ENCODE measurements around the gene MT4. TPM values are rescaled to one million over a fixed set of nuclear protein-coding genes. Genes with fewer than 3 reads are reported as not detected.

MT4 gene
- total RNA-seq, 1 donor from 2014 or later = not detected

DNA sequence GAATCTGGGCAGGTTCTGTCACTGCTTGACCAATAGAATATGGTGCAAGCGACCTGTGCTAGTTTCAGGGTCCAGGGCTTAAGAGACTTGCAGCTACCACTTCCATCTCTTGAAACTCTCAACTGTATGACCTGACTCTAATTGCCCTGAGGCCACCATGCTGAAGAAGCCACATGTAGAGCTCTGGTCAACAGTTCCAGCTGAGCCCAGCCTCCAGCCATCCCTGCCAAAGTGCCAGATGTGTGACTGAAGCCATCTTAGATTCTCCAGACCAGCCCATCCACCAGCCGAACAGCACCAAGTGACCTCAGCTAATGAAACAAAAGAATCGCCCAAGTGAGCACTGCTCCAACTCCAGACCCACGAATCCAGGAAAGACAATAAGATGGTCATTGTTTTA is 40.1 kb downstream of the MT4 start:
- no peak for DNase-seq (ENCODE audit: low spot score)

DNA sequence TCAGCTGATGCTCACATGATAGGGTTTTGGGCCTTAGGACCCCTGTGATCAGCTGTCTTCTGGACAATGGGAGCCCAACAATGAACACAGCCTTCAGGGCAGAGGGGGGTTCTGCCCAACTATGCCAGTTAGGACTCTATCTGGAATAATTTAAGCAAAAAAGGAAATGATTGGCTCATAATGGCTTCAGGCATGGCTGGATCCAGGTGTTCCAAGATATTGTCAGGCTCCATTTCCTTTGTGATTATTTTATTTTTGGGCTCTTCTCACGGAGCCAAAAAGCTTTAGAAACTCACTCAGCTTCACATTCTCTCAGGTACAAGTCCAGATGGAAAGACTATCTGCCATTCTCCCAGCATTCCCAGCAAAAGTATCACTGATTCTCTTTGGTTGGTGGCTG is 40.6 kb downstream of the MT4 start:
- no peak for DNase-seq (ENCODE audit: low spot score)

DNA sequence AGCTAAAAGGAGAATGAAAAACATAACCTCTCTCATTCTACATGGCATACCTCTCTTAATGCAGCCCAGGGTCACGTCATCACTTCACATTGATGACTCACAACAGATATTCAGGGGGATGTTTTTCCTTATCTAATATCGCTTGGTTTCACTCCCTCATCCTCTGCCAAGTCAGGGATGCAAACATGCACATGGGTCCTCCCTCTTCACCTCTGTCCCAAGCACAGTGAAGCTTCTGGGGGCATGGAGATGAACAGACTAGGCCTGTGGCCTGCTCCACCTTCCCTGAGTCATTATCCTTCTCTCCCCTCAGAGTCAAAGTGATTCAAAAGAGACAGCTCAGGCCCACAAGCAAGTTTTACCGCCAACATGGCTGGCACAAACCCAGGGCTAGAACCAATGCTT is 41.2 kb downstream of the MT4 start:
- DNase-seq (ENCODE audit: low spot score) = no peak

DNA sequence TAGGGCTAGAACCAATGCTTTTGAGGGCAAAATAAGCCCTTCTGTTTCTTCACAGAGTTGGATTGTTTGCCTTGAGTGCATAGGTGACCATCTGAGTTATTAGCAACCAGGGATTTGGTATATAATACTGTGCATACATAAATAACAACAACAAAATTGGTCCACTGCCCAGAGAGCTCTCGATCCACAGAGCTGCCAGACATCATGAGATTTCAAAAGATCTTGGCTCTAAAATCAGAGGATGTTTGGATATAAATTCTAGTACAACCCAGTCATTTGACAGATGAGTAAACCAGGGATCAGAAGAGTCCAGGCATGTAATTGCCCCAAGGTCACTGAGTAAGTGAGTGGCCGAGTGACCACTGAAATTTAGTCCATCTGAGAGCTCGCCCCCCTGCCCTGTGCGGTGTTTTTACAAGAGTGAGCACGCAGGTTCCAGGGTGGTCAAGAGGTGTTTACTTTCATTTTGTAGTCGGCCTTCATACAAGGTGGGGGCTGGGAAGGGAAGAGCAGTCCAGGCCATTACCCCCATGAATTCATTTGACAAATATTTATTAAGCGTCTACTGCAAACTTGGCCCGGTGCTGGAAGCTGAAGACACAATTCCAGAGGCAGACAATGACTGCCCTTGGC is 41.7 kb downstream of the MT4 start:
- no peak for DNase-seq (ENCODE audit: low spot score)

DNA sequence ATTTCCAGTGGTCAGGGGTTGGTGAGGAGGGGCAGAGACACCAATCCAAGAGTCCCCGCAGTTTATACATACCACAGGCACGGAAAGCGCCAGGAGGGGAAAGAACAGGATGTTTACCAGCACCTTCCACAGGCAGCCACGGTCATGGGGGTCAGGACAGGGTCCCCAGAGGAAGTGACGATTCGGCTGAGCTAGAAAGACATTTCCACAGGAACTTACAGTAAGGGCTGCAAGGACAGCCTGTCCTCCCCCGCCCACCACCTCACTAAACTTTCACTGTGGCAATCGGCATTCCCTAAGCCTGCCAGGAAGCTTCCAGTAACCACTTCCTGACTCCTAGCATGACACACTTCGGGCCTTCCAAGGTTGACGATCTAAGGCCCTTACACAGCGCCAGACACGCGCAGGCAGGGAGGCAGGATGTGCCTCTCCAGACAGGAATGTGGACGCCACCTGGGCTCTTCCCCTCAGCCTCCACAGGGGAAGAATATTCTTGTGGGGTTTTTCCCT is 42.3 kb downstream of the MT4 start:
- DNase-seq (ENCODE audit: low spot score) = peak; percentile 81

DNA sequence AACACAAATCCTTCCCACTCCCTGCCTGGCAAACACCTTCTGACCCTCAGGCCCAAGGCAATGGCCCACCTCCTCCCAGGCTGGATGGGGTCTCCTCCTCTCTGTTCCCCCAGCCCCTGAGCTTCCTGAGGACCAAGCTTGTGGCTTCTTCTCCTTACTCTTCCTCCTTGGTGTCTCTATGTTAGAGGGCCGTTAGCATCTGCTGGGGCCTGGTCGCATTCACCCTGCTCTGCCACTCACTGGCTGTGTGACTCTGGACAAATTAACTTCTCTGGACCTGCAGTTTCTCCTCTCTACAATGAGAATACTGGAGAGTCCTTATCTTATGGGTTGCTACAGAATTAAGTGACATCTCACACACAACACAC is 42.8 kb downstream of the MT4 start:
- no peak for DNase-seq (ENCODE audit: low spot score)

DNA sequence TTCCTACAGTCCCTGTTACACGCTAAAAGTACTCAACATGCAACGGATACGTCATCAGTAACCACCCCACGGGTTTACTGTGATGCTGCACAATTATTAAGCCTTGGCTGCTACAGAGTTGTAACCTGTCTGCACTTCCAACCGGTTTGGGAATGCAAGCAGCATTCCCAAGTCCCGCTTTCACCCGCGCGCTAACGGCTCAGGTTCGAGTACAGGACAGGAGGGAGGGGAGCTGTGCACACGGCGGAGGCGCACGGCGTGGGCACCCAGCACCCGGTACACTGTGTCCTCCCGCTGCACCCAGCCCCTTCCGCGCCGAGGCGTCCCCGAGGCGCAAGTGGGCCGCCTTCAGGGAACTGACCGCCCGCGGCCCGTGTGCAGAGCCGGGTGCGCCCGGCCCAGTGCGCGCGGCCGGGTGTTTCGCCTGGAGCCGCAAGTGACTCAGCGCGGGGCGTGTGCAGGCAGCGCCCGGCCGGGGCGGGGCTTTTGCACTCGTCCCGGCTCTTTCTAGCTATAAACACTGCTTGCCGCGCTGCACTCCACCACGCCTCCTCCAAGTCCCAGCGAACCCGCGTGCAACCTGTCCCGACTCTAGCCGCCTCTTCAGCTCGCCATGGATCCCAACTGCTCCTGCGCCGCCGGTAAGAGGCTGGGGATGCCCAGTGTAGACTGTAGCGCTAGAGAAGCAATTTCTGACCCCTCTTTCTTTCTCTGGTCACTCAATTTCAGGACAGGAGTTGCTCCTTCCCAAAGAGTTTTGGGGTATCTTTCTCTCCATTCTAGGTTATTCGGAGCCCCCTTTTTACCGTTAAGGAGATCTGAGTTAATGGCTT is 43.4 kb downstream of the MT4 start, which contains the start of gene MT2A:
Gene MT2A, plus strand, starts transcription at position 542 of the 833 bp plus-strand sequence. Its CDS starts 72 bp downstream, at position 614.
- DNase-seq (ENCODE audit: low spot score) = peak; percentile 94

DNA sequence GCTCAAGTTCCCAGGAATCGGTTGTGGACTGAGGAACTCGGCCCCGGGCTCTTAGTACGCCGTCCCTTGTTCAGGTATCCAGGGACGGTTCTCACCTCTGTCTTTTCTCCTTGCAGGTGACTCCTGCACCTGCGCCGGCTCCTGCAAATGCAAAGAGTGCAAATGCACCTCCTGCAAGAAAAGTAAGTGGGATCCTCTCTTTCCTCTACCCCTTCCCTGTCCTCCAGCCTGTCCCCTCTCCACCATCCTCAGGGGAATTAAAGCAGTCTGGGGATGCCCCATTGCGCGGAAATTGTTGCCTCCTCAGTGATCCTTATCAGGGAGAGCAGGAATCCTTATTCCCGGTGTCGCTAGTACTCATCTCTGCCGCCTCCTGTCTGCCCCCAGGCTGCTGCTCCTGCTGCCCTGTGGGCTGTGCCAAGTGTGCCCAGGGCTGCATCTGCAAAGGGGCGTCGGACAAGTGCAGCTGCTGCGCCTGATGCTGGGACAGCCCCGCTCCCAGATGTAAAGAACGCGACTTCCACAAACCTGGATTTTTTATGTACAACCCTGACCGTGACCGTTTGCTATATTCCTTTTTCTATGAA is 44.1 kb downstream of the MT4 start:
- no peak for DNase-seq (ENCODE audit: low spot score)

DNA sequence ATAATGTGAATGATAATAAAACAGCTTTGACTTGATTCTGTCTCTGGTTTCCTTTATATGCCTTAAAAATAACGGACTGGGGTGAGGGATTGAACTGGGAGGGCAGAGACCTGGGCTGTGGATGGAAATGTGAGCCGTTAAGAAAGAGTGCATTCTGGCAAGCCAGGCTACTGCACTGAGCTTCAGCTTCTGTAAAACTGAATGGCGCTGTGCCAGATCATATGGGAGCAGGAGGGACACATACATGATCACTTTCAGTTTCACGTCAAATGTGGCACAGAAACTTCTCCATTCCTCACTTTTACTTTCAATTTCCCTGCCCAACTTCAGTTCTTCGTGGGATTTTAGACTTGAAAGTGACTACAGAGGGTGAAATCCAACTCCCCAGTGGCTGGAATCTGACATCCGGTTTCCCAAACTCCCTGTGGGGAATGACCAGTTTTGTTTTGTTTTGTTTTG is 44.6 kb downstream of the MT4 start:
- peak; percentile 80 for DNase-seq (ENCODE audit: low spot score)

DNA sequence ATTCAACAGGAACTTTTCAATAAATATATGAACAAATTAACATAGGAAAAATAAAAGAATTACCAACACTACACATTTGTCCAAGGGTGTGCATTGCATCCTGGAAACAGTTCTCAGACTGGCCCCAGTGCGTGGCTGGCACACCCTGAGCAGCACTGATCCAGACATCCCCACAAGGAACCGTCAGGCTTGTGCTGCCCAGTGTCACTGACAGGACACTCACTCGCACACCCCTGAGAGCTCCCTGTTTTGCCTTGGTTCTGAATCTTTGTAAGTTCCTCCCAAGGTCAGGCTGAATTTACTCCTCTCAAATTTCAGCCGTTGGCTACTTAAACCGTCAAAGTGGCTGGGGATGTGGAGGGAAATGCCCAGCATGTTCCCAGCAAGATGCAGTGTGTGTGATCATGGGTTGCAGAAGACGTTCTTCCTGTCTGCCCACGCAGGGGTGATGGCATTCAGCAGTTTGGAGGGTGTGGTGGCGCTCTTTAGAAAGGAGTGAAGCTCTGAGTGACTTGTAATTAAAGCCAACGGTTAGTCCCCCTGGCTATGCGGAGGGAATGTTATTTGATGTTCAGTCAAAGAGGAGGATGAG is 45.2 kb downstream of the MT4 start:
- no peak for DNase-seq (ENCODE audit: low spot score)

DNA sequence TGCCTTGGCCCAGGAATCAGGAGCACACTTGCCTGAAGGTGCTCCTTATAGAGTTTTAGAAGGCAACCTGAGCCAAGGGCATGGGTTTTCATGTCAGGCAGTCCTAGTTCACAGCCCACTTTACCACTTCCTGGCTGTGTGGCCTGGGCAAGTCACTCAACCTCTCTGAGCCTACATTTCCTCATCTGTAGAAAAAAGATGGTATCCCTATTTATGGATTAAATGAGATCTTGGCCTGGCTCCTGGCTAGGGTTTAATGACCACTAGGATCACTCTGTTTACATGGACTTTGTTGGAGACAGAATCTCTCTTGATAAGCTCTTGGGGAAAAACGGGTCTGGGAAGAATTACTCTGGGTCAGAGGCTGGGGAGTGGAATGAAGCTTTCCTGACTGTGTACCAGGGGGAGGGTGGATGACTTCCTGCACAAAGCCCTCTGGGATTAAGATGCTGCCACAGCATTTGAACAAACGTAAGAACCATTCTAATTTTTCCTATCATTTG is 45.8 kb downstream of the MT4 start:
- DNase-seq (ENCODE audit: low spot score) = no peak

DNA sequence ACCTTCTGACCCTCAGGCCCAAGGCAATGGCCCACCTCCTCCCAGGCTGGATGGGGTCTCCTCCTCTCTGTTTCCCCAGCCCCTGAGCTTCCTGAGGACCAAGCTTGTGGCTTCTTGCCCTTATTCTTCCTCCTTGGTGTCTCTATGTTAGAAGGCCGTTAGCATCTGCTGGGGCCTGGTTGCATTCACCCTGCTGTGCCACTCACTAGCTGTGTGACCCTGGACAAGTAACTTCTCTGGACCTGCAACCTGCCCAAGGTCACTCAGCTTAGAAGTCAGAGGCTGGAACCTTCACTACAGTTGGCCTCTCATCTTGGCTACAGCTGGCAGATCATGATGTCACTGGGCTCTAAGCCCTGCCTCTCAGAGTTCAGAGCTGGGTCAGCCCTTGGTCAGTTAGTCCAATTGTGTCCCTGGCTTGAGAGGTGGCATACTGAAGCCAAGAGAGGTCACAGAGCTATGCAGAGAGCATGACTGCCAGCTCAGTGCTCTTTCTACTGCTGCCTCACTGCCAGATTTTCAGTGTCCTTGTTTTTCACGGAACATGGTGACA is 46.5 kb downstream of the MT4 start:
- no peak for DNase-seq (ENCODE audit: low spot score)

DNA sequence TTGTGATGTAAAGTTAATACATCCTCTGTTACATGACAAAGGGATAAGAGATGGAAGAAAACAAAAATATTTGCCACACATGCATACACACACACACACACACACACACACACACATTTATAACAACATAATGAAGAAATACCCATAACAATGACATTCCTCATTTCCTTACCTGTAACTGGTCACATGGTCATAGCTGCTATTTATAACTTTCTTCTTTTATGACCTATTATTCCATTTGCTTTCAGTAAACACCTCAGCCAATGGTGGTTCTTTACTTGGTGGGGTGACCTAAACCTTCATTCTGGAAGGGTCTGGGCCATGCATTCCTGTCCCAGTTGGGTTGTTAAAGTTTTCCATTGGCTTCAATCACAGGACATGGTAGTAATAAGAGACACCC is 48.8 kb downstream of the MT4 start:
- no peak for DNase-seq (ENCODE audit: low spot score)

DNA sequence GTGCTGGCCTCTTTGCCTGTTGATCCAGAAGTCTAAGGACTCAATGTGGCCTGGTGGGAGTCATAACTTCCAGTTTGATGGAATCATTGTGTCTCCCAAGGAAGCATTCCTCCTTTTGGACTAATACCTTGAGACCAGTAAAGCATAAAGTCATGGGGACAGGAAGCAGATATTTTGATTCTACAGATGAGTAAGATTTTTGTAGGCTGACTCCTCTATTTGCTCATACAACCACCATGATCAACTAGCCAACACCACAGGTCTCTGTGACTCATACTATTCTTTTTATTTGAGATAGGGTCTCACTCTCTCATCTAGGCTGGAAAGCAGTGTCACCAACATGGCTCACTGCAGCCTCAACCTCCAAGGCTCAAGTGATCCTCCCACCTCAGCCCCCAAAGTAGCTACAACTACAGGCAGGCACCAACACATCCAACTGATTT is 49.7 kb downstream of the MT4 start:
- no peak for DNase-seq (ENCODE audit: low spot score)

DNA sequence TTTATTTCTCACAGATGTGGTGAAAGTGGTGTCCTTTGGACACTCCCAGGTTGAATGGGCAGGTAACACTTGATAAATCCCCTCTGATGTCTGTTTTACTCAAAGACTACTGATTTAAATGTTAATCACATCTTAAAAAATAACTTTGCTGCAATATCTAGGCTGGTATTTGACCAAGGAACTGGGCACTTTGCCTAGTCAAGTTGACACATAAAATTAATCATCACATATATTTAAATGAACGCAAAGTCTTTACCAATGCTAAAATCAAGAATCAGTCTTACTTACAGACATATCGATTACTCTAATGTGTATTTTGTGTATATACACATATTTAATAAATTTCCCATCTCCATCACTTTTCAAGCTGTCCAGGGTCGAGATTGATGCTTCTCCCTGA is 50.5 kb downstream of the MT4 start:
- DNase-seq (ENCODE audit: low spot score) = no peak

DNA sequence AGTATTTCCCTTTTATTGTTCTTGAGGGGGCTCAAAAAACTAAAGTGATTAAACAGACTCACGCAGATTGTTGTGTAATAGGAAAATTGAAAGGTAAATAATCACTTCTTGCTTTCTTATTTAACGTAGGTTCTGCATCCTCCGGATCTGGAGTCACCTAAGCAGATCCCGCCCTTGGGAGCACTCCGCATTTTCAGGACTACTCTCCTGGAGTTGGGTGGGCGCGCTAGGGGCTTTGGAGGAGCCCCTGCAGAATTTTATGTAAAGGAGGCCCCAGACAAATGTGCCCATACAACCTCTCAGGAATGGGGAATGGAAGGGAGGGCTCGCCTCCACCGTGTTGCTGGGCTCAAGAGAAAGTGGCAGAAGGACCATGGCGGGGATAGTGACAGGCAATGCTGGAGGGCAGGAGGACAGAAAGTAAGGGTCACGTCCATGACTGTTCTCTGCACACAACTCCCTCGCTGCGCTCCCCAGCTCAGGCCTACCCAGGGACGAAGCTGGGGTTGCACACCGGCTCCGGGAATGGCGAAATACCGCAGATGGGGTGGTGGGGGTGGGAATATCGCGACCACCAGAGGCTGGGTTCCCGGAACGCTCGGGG is 51.8 kb downstream of the MT4 start:
- DNase-seq (ENCODE audit: low spot score) = no peak

DNA sequence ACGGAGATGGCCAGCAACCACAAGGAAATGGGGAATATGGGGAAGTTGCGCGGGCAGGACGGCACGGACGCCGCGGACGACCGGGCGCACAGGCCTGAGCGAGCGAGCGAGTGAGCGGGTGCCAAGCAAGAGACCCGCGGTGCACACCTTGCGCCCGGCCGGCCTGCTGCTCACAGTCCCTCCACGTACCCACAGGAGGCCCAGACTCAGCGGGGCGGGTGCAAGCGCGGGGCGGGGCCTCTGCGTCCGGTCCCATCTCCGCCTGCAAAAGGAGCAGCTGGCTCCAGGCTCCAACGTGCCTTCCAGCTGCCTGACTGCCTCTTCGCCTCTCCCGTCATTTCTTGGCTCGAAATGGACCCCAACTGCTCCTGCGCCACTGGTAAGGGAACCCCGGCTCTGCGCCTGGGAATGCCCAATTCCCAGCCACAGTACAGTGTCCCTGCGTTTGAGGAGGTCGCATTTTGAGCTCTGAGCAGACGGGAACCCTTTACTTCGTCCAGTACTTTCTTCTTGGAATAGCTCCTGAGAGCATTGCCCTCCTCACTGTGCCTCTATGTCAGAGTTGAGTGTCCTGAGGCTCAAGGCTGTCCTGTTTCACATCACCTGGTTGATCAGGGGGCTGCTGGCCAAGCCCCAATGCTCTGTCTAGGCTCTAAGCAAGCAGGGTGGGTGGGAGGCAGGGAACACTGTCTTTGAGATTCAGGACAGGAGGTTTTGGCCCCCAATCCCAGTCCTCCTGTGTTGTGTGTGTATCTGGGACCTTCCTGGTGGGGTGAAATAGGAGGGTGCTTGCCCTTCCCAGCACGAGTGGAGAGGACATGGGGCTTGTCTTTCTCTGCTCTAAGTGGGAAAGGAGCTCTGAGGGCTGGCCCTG is 52.6 kb downstream of the MT4 start:
- peak; percentile 78 for DNase-seq (ENCODE audit: low spot score)

DNA sequence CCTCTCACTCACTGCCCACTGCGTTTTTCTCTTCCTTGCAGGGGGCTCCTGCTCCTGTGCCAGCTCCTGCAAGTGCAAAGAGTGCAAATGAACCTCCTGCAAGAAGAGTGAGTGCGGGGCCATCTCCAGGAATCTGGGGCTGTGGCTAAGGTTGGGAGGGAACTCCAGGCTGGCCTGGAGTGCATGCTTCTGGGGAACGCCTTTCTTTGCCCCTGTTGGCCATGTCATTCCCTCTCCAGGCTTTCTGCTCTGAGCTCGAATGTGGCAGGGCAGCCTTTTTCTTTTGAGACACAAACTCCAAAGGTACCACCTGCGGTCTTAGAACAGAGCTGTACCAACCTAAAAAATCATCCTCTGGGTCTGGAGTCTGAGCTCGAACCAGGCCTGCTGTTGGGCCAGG is 53.3 kb downstream of the MT4 start:
- DNase-seq (ENCODE audit: low spot score) = no peak
